Right ventricle myocardium superior (tissue), 1 donor: ENCODE results near the gene PEMT. TPM values are rescaled to one million over a fixed set of nuclear protein-coding genes. Genes with fewer than 3 reads are reported as not detected.

Source experiments
- ATAC-seq: fragments of 200-7000 bp; cut with Tn5 transposase; one replicate; pipeline ENCODE4 v1.9.1; 2020; ENCODE audit warnings: mild to moderate bottlenecking; ENCODE audit not compliant: poor library complexity
- DNase-seq: peaks from one replicate; pipeline ENCODE4 v3.0.0-alpha.2; 2020
- intact Hi-C: fragments of 100-400 bp; cut with DNase I; formaldehyde crosslinking; loops from one replicate; pipeline ENCODE4 v1.11.2; 2022
- total RNA-seq: library from RNA; stranded (reverse); fragmentation: NEBNext Ultra II Directional; extraction: Animal tissue kit (Norgen Biotek cat#: 25700); gene quantifications from one replicate; pipeline ENCODE4 v1.2.1, GENCODE V29; 2021
- donor health status: DM: no; HTN: yes; CAD: no; lungs with severe emphysema.

Gene PEMT
- total RNA-seq, 1 donor from 2014 or later, result 16.2 TPM

DNA sequence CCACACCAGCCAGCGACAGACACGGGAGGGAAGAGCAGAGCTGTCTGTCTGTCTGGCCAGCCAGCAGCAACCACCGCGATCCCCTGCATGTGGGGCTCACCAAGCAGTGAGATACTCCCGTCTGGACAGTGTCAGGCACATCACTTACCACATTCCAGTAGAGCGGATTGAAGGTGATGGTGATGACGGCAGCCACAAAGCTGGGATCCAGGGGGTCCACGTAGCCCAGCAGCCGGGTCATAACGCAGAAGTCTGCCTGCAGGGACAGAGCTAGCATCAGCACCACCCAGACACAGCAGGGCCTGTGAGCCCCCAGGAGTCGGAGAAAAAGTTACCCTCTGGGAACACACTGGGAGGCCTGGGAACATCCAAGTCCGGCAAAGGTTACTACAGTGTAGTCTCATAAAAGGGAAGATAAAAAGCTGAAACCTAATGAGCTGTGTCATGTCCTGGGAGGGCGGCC lies 14.7 kb downstream of the PEMT start:
- DNase-seq (no peak), ATAC-seq (no peak)
- intact Hi-C loops, result no loop called here

DNA sequence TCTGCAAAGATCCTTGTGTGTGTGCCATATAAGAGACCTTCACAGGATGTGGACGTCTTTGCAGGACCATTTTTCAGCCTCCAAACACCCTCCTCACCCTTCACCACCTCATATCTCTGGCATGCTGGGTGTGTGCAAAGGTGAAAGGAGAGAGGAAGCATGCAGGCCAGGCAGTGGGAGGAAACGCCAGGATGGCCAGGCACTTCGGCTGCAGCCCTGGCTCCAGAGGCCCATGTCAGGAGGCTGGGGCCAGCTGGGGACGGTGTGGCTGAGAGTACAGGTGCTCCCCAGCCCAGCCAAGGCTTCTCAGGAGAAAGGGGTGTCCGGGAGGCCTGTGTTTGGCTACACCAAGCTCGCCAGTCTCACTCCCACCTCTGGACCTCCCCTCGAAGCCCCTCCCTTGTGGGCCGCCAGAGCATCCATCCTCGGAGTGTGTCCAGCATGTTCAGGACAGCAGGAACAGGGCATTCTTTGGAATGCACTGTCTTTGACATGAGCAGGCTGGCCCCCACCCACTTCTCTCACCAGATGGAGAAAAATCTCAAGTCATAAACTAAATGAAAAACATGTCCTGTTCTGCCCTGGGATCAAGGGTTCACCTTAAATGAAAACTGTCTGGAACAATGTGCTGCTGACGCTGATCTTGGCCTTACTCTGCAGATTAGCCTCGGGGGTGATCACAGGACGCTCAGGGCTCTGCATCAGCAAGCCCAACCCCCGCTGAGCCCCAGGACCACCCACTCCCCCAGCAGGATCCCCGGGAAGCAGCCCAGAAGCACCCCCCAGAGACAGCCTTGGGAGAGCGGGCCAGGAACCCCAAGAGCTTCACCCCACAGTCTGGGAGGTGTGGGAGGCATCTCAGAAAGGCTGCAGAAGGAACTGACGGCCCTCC lies 15.9 kb downstream of the PEMT start:
- no peak for ATAC-seq
- intact Hi-C loops, result no loop called here
- no peak for DNase-seq

DNA sequence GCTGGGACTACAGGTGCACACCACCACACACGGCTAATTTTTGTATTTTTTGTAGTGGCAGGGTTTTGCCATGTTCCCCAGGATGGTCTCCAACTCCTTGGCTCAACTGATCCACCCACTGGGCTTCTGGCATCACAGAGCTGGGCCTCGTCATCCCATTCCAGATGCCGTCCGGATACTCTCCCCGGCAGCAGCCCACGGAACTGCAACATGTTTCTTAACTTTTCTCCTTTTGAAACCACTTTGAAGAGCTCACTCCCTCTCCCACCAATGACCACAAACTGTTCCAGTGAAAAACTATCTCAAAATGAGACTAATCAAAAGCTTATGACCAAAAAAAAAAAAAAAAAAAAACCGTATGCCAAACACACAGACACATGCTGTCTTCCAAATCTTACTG lies 17.6 kb downstream of the PEMT start:
- intact Hi-C loops, result loop anchor here (5.0 kb wide), 1 partner anchor 33 kb away; no protein-coding TSS in a partner anchor
- ATAC-seq (no peak), DNase-seq (no peak)

DNA sequence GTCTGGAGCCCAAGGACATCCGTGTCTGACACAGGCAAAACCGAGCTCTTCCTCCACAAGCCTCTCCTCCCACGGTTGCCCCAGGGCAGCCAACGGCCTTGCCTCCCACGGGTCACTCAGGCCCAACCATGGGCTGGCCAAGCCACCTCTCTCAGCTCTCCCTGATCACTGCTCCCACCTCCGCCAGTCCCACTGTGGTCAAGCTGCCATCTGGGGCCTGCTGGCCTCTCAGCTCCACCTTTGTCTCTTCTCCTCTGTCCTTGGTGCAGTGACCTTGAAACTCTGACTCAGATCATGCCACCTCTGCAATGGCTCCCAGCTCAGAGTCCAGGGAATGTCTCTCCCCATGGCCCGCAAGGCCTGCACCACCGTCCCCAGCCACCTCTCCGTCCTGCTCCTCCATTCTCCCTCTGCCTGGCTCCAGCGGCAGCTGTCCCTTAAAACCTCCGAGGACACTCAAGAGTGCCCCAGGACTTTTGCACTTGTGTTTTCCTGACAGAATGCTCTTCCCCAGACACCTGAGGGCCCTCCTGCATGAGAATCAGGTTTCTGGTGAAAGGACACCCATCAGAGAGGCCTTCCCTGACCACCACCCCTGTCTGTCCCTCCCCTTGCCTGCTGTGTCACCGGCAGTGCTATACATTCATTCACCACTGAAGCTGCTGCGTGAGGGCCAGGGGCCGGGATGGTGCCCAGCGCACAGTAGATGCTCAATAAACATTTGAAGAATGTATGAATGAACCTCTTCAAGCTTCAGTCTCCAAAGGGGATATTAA lies 19.3 kb downstream of the PEMT start:
- ATAC-seq (no peak), DNase-seq (no peak)
- intact Hi-C loops, result loop anchor here (5.0 kb wide), 1 partner anchor 35 kb away; no protein-coding TSS in a partner anchor

DNA sequence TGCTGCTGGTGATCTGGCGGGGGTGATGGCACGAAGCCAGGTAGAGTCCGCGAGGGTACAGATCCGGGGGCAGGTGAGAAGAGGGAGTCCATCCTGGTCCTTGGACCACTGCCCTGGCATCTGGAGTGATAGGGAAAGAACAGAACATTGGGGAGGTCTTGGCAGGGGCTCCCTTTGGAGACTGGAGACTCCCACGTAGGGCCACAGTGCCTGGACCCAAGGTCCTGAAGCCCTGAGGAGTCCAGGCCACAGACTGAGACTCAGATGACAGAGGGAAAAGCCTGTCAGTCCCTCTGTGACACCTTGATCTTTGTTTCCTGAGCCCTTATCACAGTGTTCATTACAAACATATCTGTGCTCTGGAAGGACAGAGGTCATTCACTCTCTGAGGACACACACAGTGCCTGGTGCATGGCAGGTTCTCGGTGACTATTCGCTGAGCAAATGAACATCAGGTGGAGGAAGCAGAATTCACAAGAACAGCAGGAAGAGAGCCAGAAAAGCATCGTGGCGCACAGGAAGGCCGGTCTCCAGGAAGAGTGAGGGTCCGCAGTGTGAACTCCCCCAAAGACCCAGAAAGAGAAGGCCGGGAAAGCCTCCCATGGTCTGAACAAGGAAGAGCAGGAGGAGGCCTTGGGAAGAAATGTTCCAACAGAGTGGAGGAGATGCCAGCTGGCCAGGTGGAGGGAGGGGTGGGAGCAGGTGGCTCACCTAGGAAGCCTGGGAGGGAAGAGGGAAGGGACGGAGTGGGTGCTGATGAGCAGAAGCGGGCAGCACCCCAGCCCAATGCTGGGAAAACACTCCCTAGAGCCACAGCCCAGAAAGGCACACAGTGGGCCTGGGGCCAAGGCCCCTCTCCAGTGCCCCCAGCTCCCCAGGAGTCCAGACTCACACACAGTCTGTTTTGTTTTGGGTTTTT lies 20.5 kb downstream of the PEMT start:
- ATAC-seq (peak; percentile 16), DNase-seq (peak; percentile 75)
- intact Hi-C loops, result loop anchor here (5.0 kb wide), 1 partner anchor 36 kb away; no protein-coding TSS in a partner anchor

DNA sequence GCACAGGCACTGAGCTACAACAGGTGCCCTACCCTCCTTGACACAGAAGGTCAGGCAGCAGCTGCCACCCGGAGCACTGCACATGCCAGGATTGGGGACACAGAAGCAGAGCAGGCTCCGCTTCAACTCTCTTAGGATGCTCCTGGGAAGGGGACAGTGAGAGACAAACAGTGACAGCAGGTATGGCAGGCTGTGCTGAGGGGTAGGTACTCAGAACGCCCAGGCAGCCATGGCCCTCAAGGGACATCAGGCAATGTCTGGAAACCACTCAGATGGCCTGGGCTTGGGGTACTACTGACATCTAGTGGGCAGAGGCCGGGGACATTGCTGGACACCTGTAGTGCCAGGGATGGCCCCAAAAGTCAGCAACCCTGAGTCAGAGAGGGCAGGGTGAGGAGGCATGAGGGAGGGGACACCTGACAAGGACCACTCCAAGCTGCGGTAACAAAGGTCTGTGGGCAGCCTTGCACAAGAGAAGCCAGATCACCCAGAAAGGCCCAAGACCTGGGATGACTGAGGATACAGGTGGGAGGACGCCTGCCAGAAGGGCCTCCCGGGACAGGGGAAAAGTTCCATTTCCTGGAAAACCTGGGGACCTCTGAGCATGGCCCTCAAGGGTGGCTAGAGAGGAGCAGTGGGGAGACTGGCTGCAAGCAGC lies 21.2 kb downstream of the PEMT start:
- ATAC-seq (peak; percentile 43), DNase-seq (peak; percentile 64)
- intact Hi-C loops, result loop anchor here (5.0 kb wide), 1 partner anchor 37 kb away; no protein-coding TSS in a partner anchor

- peak; percentile 52 for ATAC-seq
- intact Hi-C loops, result loop anchor here (2.0 to 5.0 kb wide), 2 partner anchors 38 to 73 kb away; partner anchors contain the start of gene RASD1
- DNase-seq, result peak; percentile 75
These were observed 21.8 kb downstream of the PEMT start for GRCh38 chr17:17569691-17570090.

GRCh38 chr17:17568772-17569195 lies 22.7 kb downstream of the PEMT start:
- intact Hi-C loops, result loop anchor here (2.0 kb wide), 1 partner anchor 72 kb away; the partner anchor contains the start of gene RASD1
- peak; percentile 54 for ATAC-seq
- peak; percentile 86 for DNase-seq

GRCh38 chr17:17567631-17568030 lies 23.9 kb downstream of the PEMT start:
- peak; percentile 72 for ATAC-seq
- peak; percentile 90 for DNase-seq
- intact Hi-C loops, result loop anchor here (2.0 kb wide), 1 partner anchor 71 kb away; the partner anchor contains the start of gene RASD1

- ATAC-seq (peak; percentile 68), DNase-seq (peak; percentile 80)
- intact Hi-C loops, result no loop called here
These were observed 24.5 kb downstream of the PEMT start for GRCh38 chr17:17566896-17567513.

GRCh38 chr17:17565471-17566339 lies 25.8 kb downstream of the PEMT start:
- intact Hi-C loops, result no loop called here
- ATAC-seq (no peak), DNase-seq (peak; percentile 60)

DNA sequence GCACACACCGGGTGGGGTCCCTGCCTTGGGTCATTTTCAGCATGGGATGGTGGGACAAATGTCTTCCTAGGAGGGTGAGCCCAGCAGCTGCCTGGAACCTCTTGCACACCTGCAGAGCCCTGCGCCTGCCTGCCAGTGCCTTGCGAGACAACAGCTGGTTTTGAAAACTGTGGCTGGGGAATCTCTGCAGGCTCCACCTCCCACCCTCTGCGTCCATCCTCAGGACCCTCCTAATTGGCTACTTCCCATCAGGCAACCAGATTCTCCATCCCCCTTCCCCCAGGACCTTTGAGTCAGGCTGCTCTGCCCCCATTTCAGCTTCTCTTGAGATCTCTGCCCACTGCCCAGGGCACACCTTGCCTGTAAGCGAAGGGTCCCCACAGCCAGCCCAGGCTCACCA lies 26.6 kb downstream of the PEMT start:
- intact Hi-C loops, result no loop called here
- DNase-seq, result no peak

DNA sequence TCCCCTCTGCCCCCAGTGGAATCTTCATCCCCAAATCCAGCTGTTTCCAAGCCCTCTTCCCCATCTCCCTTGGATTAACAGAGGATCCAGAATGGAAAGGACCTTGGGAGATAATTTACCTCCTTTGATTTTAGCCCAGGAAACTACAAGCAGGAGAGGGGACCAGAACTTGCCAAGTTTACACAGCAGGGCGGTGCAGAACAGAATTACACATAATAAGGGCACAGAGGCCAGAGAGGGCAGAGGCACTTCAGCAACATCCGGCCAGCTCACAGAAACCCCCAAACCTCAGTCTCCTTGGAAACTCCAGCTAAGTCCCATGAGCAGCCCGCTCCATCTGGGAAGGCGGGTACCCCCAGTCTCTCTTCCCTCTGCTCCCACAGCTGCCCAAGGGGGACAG lies 27.2 kb downstream of the PEMT start:
- ATAC-seq (no peak), DNase-seq (no peak)
- intact Hi-C loops, result no loop called here

More for the DNA sequence above, 26.6 kb downstream of the PEMT start:
- no peak for ATAC-seq

DNA sequence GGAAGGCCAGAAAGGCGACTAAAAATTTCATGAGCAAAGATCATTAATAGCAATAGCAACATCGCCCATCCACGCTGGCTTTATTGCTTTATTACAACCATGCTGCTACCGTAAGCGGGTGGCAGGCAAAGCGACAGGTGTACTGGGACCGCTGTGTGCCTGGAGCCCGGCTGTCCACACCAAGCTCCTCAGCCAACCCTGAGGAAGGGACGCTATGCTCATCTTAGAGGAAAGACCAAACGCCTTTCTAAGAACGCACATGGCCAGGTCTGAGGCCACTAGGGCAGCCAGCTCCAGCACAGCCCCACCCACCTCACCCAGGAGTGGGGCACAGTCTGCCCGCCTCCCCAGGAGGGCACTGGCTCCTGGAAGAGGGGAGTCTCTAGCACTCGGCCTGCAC lies 28.0 kb downstream of the PEMT start:
- no peak for DNase-seq
- ATAC-seq, result no peak
- intact Hi-C loops, result no loop called here

GRCh38 chr17:17562146-17562511 lies 29.4 kb downstream of the PEMT start:
- DNase-seq (no peak), ATAC-seq (no peak)
- intact Hi-C loops, result no loop called here

DNA sequence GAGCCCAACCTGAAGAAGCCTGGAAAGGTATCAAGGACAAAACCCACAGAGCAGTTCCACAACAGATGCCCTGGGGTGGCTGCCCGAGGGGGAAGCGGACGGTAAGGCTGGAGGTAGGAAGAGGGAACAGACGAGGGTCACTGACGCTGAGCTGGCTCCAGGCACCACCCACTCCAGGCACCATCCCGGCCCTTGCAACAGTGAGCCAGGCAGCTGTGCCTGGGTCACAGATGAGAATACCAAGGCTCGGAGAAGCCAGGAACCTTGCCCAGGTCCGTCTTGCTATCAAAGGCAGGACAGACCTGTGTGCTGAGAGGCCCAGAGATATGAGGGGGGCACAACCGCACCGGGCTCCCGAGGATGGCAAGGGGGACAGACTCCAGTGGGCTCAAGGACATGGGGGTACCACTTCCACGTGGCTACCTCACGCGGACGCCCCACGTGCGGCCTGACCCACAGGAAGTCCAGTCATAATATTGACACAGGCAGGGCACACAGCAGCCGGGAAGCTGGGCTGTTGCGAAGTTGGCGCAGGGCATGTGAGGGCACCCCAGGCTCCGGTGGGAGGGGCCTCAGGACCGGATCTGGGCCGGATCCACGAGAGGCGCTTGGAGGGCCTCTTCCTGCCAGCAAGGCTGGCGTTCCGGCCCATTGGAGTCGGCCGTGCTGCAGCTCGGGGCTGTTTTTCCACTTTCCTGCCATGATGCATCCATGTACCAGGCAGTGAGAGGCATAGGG lies 29.9 kb downstream of the PEMT start:
- peak; percentile 41 for ATAC-seq
- intact Hi-C loops, result no loop called here
- DNase-seq, result peak; percentile 69
